HUES6 (cell line): ENCODE data around the gene RNF175.
"Not testable (repeated sequence)": the region's sequence is repeated elsewhere in the genome, so short reads cannot be mapped to it uniquely, and the experiment has no call there.

Experiments used
- H3K27ac ChIP-seq: 2 replicates; pipeline ENCODE4 v1.7.0; 2013; ENCODE audit warnings: low read depth, mild to moderate bottlenecking, low read length, inconsistent platforms
- H3K27me3 ChIP-seq: 2 replicates; pipeline ENCODE4 v1.6.1; 2013; ENCODE audit warnings: low read length; ENCODE audit not compliant: control insufficient read depth, insufficient read depth
- H3K36me3 ChIP-seq: 2 replicates; pipeline ENCODE4 v1.6.1; 2013; ENCODE audit warnings: low read length; ENCODE audit not compliant: control insufficient read depth, insufficient read depth
- H3K4me1 ChIP-seq: 2 replicates; pipeline ENCODE4 v1.6.1; 2013; ENCODE audit warnings: low read length; ENCODE audit not compliant: control insufficient read depth, insufficient read depth
- H3K4me3 ChIP-seq: 2 replicates; pipeline ENCODE4 v1.5.1; 2013; ENCODE audit warnings: low read depth, low read length
- H3K9ac ChIP-seq: one replicate; pipeline ENCODE4 v1.6.1; 2013; ENCODE audit warnings: mild to moderate bottlenecking, low read length
- H3K9me3 ChIP-seq: 2 replicates; pipeline ENCODE4 v1.6.1; 2013; ENCODE audit warnings: low read depth, low read length; ENCODE audit not compliant: control insufficient read depth, insufficient read depth

The RNF175 gene

DNA sequence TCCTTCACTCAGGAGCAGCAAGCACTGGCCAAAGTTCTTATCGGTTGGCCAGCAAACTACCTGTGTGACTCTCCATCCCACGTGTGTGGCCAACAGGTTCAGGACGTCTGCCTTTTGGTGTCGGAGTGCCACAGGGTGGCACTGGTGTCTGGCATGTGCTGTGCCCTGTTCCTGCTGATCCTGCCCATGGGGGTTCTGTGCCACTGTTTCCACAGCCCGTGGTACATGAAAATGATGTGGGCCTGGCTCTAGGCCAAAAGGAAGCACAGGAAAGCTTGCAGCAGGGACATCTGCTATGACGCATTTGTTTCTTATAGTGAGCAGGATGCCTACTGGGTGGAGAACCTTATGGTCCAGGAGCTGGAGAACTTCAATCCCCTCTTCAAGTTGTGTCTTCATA lies 80.3 kb downstream of the RNF175 start:
- no peak overlapping the region for H3K4me3 ChIP-seq
- no peak overlapping the region for H3K27ac ChIP-seq
- peaks cover 38% of the 10 kb centered on the region for H3K27me3 ChIP-seq
- no peaks in the 10 kb centered on the region for H3K9me3 ChIP-seq
- H3K36me3 ChIP-seq = no peaks in the 10 kb centered on the region
- H3K9ac ChIP-seq = no peak overlapping the region
- H3K4me1 ChIP-seq = no peaks in the 10 kb centered on the region

GRCh38 chr4:153676984-153677383 lies 82.8 kb downstream of the RNF175 start:
- Histone ChIP-seq H3K27me3 (peaks cover 13% of the 10 kb centered on the region), H3K4me1 (no peaks in the 10 kb centered on the region), H3K9ac (no peak overlapping the region), H3K4me3 (no peak overlapping the region), H3K9me3 (no peaks in the 10 kb centered on the region), H3K27ac (no peak overlapping the region), H3K36me3 (no peaks in the 10 kb centered on the region)

DNA sequence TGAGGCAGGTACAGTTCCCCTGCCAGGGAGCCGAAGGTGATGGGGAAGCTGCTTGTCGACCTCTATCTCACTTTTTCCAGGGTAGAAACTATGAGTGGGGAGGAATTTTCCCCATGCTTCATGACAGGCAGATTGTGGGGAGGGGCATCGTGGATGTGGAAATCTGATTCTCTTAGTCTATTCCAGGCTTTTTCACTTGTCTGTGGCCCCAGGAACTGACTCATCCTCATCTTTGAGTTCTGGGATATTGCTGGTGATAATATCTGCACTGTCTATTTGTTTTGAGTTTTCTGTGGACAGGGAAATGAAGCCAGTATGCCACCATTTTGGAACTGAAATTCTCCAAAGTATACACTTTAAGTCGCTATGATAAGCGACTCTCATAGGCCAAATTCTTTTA lies 83.3 kb downstream of the RNF175 start:
- H3K9me3 ChIP-seq = no peaks in the 10 kb centered on the region
- no peak overlapping the region for H3K9ac ChIP-seq
- no peaks in the 10 kb centered on the region for H3K36me3 ChIP-seq
- no peak overlapping the region for H3K27ac ChIP-seq
- peaks cover 8% of the 10 kb centered on the region for H3K27me3 ChIP-seq
- H3K4me3 ChIP-seq = no peak overlapping the region
- H3K4me1 ChIP-seq = no peaks in the 10 kb centered on the region

DNA sequence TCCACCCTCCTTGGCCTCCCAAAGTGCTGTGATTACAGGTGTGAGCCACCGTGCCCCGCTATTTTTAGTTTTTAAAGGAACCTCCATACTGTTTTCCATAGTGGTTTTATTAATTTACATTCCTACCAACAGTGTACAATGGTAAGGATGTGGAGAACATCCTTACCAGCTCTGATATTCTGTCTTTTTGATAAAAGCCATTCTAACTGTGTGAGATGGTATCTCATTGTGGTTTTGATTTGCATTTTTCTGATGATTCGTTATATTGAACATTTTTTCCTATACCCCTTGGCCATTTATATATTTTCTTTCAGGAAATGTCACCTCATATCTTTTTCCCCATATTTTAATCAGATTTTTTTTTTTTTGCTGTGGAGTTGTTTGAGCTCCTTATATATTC lies 90.0 kb downstream of the RNF175 start:
- Histone ChIP-seq H3K4me1 (no peaks in the 10 kb centered on the region), H3K27ac (no peak overlapping the region), H3K9ac (no peak overlapping the region), H3K4me3 (no peak overlapping the region), H3K27me3 (no peaks in the 10 kb centered on the region; the same call in 1 of the 2 replicates), H3K36me3 (no peaks in the 10 kb centered on the region), H3K9me3 (no peaks in the 10 kb centered on the region)

DNA sequence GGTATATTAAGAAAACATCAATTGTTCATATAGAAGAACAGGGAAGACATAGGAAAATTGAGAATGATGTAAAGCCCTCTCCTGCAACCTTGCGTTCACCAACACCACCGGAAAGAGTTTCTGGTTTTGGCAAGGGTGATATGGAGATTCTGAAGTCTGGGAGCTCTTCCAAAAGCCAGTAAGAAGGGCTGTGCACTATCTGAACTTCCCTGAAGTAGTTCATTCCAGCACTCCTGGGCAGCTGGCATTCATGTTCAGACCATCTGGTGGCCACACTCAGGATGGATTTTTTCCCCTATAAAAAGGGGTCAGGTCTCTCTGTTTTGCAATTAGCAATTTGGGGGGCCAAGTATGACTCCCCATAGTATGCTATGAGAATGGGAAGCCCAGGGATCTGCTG lies 91.2 kb downstream of the RNF175 start:
- H3K4me1 ChIP-seq = no peaks in the 10 kb centered on the region

DNA sequence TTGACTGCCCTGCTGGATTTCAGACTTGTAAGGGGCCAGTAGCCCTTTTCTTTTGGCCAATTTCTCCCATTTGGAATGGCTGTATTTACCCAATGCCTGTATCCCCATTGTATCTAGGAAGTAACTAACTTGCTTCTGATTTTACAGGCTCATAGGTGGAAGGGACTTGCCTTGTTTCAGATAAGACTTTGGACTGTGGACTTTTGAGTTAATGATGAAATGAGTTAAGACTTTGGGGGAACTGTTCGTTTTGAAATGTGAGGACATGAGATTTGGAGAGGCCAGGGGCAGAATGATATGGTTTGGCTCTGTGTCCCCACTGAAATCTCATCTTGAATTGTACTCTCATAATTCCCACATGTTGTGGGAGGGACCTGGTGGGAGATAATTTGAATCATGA lies 93.3 kb downstream of the RNF175 start:
- H3K9me3 ChIP-seq = peaks cover 12% of the 10 kb centered on the region
- H3K9ac ChIP-seq, H3K27me3 ChIP-seq, H3K27ac ChIP-seq, H3K36me3 ChIP-seq, H3K4me3 ChIP-seq, H3K4me1 ChIP-seq: not testable (repeated sequence)

More for the DNA sequence above, 91.2 kb downstream of the RNF175 start:
- H3K27ac ChIP-seq = no peak overlapping the region
- 0 out of 2 replicates have a peak, but pooled peaks cover 3% of the 10 kb centered on the region for H3K9me3 ChIP-seq
- no peak overlapping the region for H3K4me3 ChIP-seq
- H3K36me3 ChIP-seq = no peaks in the 10 kb centered on the region
- H3K9ac ChIP-seq = no peak overlapping the region
- H3K27me3 ChIP-seq = no peaks in the 10 kb centered on the region; the same call in 1 of the 2 replicates

- Histone ChIP-seq H3K36me3 (no peaks in the 10 kb centered on the region), H3K4me3 (no peak overlapping the region), H3K9ac (no peak overlapping the region), H3K27ac (no peak overlapping the region), H3K4me1 (no peaks in the 10 kb centered on the region), H3K27me3 (no peaks in the 10 kb centered on the region; the same call in 1 of the 2 replicates), H3K9me3 (peaks cover 12% of the 10 kb centered on the region)
These were observed 96.2 kb downstream of the RNF175 start for GRCh38 chr4:153663667-153664066.

- peaks cover 12% of the 10 kb centered on the region for H3K9me3 ChIP-seq
- no peaks in the 10 kb centered on the region for H3K36me3 ChIP-seq
- H3K4me1 ChIP-seq = no peaks in the 10 kb centered on the region
- no peak overlapping the region for H3K4me3 ChIP-seq
- H3K9ac ChIP-seq = no peak overlapping the region
- H3K27me3 ChIP-seq = no peaks in the 10 kb centered on the region
- H3K27ac ChIP-seq = no peak overlapping the region
These were observed 97.9 kb downstream of the RNF175 start for GRCh38 chr4:153661908-153662307.

DNA sequence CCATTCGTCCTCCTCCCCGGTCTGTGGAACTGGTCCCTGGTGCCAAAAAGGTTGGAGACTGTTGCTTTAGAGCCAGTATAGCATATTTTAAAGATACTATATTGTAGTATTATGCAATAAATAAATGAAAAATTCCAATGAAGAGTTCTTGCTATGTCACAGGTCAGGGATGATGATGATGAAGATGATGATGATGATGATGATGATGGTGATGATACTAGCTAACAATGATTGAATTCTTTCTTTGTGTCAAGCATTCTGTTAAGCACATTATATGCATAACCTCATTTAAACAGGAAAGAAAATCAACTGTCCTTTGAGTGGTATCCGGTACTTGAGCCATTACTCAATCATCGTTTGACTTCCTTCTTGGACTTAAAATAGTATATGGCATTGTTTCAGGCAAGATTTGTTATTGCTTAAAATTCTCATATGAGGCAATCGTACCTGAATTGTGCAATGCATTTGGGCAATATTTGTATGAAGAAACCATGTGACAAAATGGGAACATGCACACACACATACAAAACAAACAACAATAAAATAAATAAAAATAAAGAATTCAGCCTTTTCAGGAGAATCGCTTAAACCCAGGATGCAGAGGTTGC lies 98.5 kb downstream of the RNF175 start:
- Histone ChIP-seq H3K4me3 (no peak overlapping the region), H3K4me1 (no peaks in the 10 kb centered on the region), H3K9ac (no peak overlapping the region), H3K27ac (no peak overlapping the region), H3K36me3 (no peaks in the 10 kb centered on the region), H3K9me3 (peaks cover 12% of the 10 kb centered on the region), H3K27me3 (no peaks in the 10 kb centered on the region)
